Retinal pigment epithelial cell (primary cell): ENCODE measurements around the gene ZNF319.

ENCODE experiments used
- DNase-seq: peaks from one replicate; pipeline ENCODE4 v3.0.0-alpha.2; 2010; ENCODE audit warnings: low read depth
- H3K4me3 ChIP-seq: 2 replicates; pipeline ENCODE4 v1.5.1; 2011; ENCODE audit warnings: mild to moderate bottlenecking, low read length, control low read depth, moderate library complexity
- TF ChIP-seq, protein P1 (sequence below): conservative IDR thresholded peaks from 2 replicates; pipeline ENCODE4 v1.5.1; 2011; ENCODE audit warnings: low read depth, low read length, control low read depth, inconsistent platforms

The ZNF319 gene

GRCh38 chr16:57999971-58000705 is at the start of gene ZNF319:
TSS of gene ZNF319 (minus strand) at chr16:58000672. CDS start at chr16:57998265, 2,407 bp downstream.
- TF ChIP-seq, protein P1, sequence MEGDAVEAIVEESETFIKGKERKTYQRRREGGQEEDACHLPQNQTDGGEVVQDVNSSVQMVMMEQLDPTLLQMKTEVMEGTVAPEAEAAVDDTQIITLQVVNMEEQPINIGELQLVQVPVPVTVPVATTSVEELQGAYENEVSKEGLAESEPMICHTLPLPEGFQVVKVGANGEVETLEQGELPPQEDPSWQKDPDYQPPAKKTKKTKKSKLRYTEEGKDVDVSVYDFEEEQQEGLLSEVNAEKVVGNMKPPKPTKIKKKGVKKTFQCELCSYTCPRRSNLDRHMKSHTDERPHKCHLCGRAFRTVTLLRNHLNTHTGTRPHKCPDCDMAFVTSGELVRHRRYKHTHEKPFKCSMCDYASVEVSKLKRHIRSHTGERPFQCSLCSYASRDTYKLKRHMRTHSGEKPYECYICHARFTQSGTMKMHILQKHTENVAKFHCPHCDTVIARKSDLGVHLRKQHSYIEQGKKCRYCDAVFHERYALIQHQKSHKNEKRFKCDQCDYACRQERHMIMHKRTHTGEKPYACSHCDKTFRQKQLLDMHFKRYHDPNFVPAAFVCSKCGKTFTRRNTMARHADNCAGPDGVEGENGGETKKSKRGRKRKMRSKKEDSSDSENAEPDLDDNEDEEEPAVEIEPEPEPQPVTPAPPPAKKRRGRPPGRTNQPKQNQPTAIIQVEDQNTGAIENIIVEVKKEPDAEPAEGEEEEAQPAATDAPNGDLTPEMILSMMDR, result no peak
- no peak for DNase-seq
- H3K4me3 ChIP-seq, result peak within 1 kb of the TSS; percentile 83

DNA sequence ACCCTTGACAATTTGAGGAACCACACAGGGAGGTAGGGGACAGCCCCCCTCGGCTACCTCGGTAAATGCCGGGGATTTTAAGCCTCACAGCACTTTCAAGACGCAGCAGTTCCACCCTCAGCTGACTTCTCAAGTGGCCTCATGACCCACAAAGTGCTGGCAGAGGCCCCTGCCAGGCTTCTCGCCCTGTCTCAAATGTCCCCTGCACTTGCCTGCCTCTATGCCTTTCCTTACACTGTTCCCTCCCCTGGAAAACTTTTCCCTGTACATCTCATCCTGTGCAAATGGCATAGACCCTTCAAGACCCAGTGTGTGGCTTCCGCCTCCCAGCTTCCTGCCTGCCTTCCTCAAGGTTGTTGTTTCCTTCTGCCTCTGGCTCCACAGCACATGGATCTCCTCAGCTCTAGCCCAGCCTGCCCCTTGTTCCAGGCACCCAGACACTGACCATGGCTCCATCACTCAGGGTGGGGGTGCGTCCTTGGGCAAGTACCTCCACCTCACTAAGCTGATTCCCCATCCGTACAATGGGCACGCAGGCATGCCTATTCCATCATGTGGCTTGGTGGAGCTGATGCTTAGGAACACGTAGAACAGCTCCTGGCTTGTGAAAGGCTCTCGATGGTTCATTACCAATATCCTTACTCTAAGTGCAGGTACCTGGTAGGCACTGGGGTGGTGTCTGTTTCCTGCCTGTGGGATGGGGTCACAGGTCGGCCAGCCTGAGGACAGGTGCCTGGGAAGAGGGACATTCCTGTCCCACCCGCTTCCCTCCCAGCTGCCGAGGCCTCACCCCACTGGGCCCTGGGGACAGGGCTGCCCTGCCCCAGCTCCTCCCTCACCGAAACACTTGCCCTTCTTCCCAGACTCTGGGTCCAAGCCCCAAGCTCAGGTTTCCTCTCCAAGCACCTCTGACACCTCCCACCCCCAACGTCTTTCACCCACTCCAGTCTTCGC is 49.0 kb upstream of the ZNF319 start:
- TF ChIP-seq, protein P1, result no peak
- DNase-seq, result no peak
- no peak overlapping the region for H3K4me3 ChIP-seq

DNA sequence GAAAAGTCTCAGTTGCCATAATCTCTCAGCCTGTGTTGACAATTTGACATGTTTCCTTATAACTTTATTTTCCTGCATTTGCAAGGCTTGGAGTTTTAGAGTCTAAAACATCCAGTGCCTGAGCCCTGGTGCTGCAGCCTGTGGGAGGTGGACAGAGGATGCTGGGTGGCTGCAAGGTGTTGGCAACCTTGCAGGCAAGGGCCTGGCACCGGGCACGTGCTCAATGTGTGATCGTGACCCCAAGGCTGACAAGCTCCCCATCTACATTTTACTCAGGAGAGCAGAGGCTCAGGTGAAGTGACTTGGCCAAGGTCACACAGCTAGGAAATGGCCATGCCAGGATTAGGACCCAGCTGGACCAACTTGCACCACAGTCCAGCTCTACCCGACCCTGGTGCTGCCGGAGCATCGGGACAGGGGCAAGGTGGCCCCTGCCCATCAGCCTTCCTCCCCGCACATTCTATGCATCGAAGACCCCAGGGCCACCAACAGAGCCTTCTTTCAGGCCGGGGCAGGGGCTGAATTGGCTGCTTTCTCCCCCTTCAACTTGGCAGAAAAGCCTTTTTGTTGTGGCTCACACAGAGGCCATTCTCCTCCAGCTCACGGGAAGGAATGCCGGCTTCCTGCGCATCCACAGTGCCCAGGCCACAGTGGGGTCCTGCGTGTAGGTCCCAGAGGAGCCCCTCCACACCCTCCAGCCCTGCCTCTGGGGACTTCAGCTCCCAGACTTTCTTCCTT is 48.2 kb upstream of the ZNF319 start:
- DNase-seq, result no peak
- TF ChIP-seq, protein P1, result no peak
- H3K4me3 ChIP-seq, result no peak overlapping the region

DNA sequence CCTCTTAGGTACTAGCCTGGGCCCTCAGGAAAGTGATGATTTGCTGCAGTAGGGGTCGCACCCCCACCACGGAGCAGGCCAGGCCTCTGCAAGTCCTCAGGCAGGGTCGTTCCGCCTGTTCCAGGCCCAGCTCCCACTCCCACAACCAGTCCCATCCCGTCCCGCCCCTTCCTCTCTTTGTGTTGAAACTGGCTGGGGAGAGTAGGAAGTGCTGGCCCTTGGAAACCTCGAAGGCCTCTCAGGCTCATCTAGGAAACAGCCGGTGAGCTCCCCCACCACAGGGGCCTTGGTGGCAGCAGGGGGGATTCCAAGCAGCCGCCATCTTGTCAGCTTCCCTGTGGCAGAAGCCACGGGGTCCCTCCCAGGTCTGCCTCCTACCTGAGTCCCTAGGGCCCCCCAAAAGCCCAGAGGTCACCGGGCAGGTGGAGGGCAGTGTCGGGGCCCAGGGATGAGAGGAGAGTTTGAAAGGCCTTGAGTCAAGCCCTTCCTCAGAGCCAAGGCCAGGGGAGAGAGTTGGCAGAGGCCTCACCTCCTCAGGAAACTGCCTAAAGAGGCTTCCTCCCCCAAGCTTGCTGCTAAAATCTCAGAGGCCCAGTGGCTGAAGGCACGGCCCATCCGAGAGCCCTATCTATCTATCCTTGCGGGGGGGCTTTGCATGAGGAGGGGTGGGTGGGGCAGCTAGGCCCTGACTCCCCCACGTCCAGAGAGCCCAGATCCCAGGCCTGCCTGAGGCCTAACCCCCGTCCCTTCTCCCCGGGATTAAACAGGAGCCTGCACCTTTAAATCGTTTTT is 47.3 kb upstream of the ZNF319 start:
- no peak for DNase-seq
- H3K4me3 ChIP-seq, result no peak overlapping the region
- TF ChIP-seq, protein P1, result no peak

GRCh38 chr16:58046936-58047335 is 46.5 kb upstream of the ZNF319 start:
- no peak for DNase-seq
- TF ChIP-seq, protein P1, result no peak
- H3K4me3 ChIP-seq, result no peak overlapping the region
